CD4-positive, alpha-beta memory T cell (primary cell): Measurements from ENCODE around the gene KCNQ1. TPM values are rescaled to one million over a fixed set of nuclear protein-coding genes. Genes with fewer than 3 reads are reported as not detected.

Experiments
- CTCF ChIA-PET: fragments of 350-600 bp; sonication (Branson Sonifier 250); formaldehyde crosslinking; loops from one replicate; lab custom pipeline; 2021; ENCODE audit warnings: inconsistent platforms; ENCODE audit not compliant: partially characterized antibody; lab: Charles Lee
- POLR2A ChIA-PET: fragments of 350-600 bp; sonication (Branson Sonifier 250); formaldehyde crosslinking; loops from one replicate; lab custom pipeline; 2021; ENCODE audit not compliant: partially characterized antibody; lab: Charles Lee
- DNase-seq, 5 donors: peaks; one replicate each; pipeline versions ENCODE4 v3.0.0 to v3.0.0-alpha.2; 2020 to 2022; ENCODE audit warnings: mixed read lengths in 1 of 5
- H3K27ac ChIP-seq: one replicate; pipeline ENCODE4 v1.7.0; 2013; ENCODE audit warnings: low read depth, low read length
- H3K27me3 ChIP-seq: 2 replicates; pipeline ENCODE4 v1.7.0; 2013; ENCODE audit warnings: mild to moderate bottlenecking, low read length, moderate library complexity; ENCODE audit not compliant: insufficient read depth
- H3K36me3 ChIP-seq: 2 replicates; pipeline ENCODE4 v1.7.0; 2013; ENCODE audit warnings: mild to moderate bottlenecking, low read length, moderate library complexity; ENCODE audit not compliant: insufficient read depth
- H3K4me1 ChIP-seq: 2 replicates; pipeline ENCODE4 v1.7.0; 2013; ENCODE audit warnings: mild to moderate bottlenecking, low read length, moderate library complexity; ENCODE audit not compliant: insufficient read depth
- H3K4me3 ChIP-seq, 2 donors: one replicate each; pipeline ENCODE4 v1.7.0; 2013; ENCODE audit warnings: low read length in 2 of 2, mild to moderate bottlenecking in 1 of 2
- H3K9me3 ChIP-seq, 2 donors: one replicate each; pipeline ENCODE4 v1.7.0; 2013; ENCODE audit warnings: low read length in 2 of 2, control low read depth in 1 of 2; ENCODE audit not compliant: control insufficient read depth in 1 of 2
- H3K27ac Mint-ChIP-seq, 7 donors: one replicate each; pipeline ENCODE4 v1.8.0; 2020 to 2021; ENCODE audit warnings: mixed read lengths in 7 of 7, mild to moderate bottlenecking in 6 of 7, inconsistent platforms in 3 of 7, moderate library complexity in 3 of 7
- H3K27me3 Mint-ChIP-seq, 2 donors: one replicate each; pipeline ENCODE4 v1.8.0; 2020 to 2021; ENCODE audit warnings: mixed read lengths in 2 of 2
- H3K36me3 Mint-ChIP-seq, 2 donors: one replicate each; pipeline ENCODE4 v1.8.0; 2020 to 2021; ENCODE audit warnings: mixed read lengths in 2 of 2, inconsistent platforms in 1 of 2, mild to moderate bottlenecking in 1 of 2
- H3K4me1 Mint-ChIP-seq, 4 donors: one replicate each; pipeline ENCODE4 v1.8.0; 2020 to 2021; ENCODE audit warnings: mixed read lengths in 4 of 4, mild to moderate bottlenecking in 1 of 4
- H3K4me3 Mint-ChIP-seq, 8 donors: one replicate each; pipeline ENCODE4 v1.8.0; 2020 to 2021; ENCODE audit warnings: mixed read lengths in 8 of 8, mild to moderate bottlenecking in 7 of 8, moderate library complexity in 6 of 8, inconsistent platforms in 3 of 8
- H3K9me3 Mint-ChIP-seq, 8 donors: one replicate each; pipeline ENCODE4 v1.8.0; 2020 to 2021; ENCODE audit warnings: mixed read lengths in 8 of 8, mild to moderate bottlenecking in 5 of 8, inconsistent platforms in 3 of 8, moderate library complexity in 1 of 8
- intact Hi-C: fragments of 100-400 bp; cut with micrococcal nuclease; formaldehyde crosslinking; loops from one replicate; pipeline ENCODE4 v1.15.1; 2023
- polyA plus RNA-seq, 2 donors: library from polyadenylated mRNA; unstranded; fragments of 300-500 nt; fragmentation: Illumina TruSeq; gene quantifications; one replicate each; pipeline ENCODE4 v1.2.3, GENCODE V29; 2021
- total RNA-seq, 2 experiments: library from RNA; stranded (reverse); gene quantifications; one replicate each; pipeline ENCODE4 v1.2.3, GENCODE V29; 2021

The KCNQ1 gene
- total and polyA plus RNA-seq, 4 experiments from 2014 or later = 5.4 to 21.7 (median 21.5) TPM

GRCh38 chr11:2709429-2709828, 264.6 kb downstream of the KCNQ1 start:
- ChIA-PET POLR2A (no interaction called here), CTCF (no interaction called here)
- Mint-ChIP-seq H3K36me3 (peaks cover 3 to 30% of the 10 kb centered on the region in 2 donors), H3K4me3 (no peak overlapping the region), H3K4me1 (no peaks in the 10 kb centered on the region), H3K27ac (no peak overlapping the region), H3K27me3 (no peaks in the 10 kb centered on the region), H3K9me3 (peaks cover 0 to 14% (median 2%) of the 10 kb centered on the region in 8 donors)
- no peaks in the 10 kb centered on the region for H3K9me3 ChIP-seq
- no peak overlapping the region for H3K4me3 ChIP-seq
- intact Hi-C loops = no loop called here
- DNase-seq = no peak
- no peaks in the 10 kb centered on the region for H3K27me3 ChIP-seq
- H3K27ac ChIP-seq = no peak overlapping the region
- no peaks in the 10 kb centered on the region for H3K4me1 ChIP-seq
- H3K36me3 ChIP-seq = no peaks in the 10 kb centered on the region

- no peak for DNase-seq
- H3K4me3 ChIP-seq = no peak overlapping the region
- Mint-ChIP-seq H3K9me3 (peaks cover 0 to 14% (median 2%) of the 10 kb centered on the region in 8 donors), H3K27ac (no peak overlapping the region), H3K27me3 (no peaks in the 10 kb centered on the region), H3K36me3 (peaks cover 3 to 21% of the 10 kb centered on the region in 2 donors), H3K4me3 (no peak overlapping the region), H3K4me1 (no peaks in the 10 kb centered on the region)
- H3K4me1 ChIP-seq = no peaks in the 10 kb centered on the region
- ChIA-PET CTCF (no interaction called here), POLR2A (no interaction called here)
- no peaks in the 10 kb centered on the region for H3K27me3 ChIP-seq
- intact Hi-C loops = no loop called here
- H3K9me3 ChIP-seq = no peaks in the 10 kb centered on the region
- no peaks in the 10 kb centered on the region for H3K36me3 ChIP-seq
- H3K27ac ChIP-seq = no peak overlapping the region
Observed at GRCh38 chr11:2711161-2711560, 266.4 kb downstream of the KCNQ1 start.

- CTCF ChIA-PET = no interaction called here
- Mint-ChIP-seq H3K27ac (no peak overlapping the region), H3K9me3 (peaks cover 0 to 14% (median 2%) of the 10 kb centered on the region in 8 donors)
Observed at GRCh38 chr11:2713094-2713493, 268.3 kb downstream of the KCNQ1 start.

GRCh38 chr11:2713661-2714462, 269.1 kb downstream of the KCNQ1 start:
- CTCF ChIA-PET = no interaction called here
- Mint-ChIP-seq H3K4me1 (no peaks in the 10 kb centered on the region), H3K27me3 (no peaks in the 10 kb centered on the region), H3K9me3 (peaks cover 0 to 14% (median 2%) of the 10 kb centered on the region in 8 donors), H3K27ac (peak overlapping the region in 1 of 7 donors; percentile 48), H3K36me3 (peaks cover 3 to 23% of the 10 kb centered on the region in 2 donors), H3K4me3 (no peak overlapping the region)
- no peak overlapping the region for H3K27ac ChIP-seq
- no peaks in the 10 kb centered on the region for H3K9me3 ChIP-seq
- intact Hi-C loops = no loop called here
- DNase-seq = no peak
- POLR2A ChIA-PET = no interaction called here
- no peaks in the 10 kb centered on the region for H3K4me1 ChIP-seq
- no peaks in the 10 kb centered on the region for H3K27me3 ChIP-seq
- H3K4me3 ChIP-seq = no peak overlapping the region
- H3K36me3 ChIP-seq = no peaks in the 10 kb centered on the region

More at GRCh38 chr11:2713094-2713493, 268.3 kb downstream of the KCNQ1 start:
- Mint-ChIP-seq H3K27me3 (no peaks in the 10 kb centered on the region), H3K4me3 (no peak overlapping the region), H3K4me1 (no peaks in the 10 kb centered on the region), H3K36me3 (peaks cover 3 to 20% of the 10 kb centered on the region in 2 donors)
- Histone ChIP-seq H3K36me3 (no peaks in the 10 kb centered on the region), H3K4me1 (no peaks in the 10 kb centered on the region), H3K27ac (no peak overlapping the region), H3K9me3 (no peaks in the 10 kb centered on the region), H3K27me3 (no peaks in the 10 kb centered on the region), H3K4me3 (no peak overlapping the region)
- POLR2A ChIA-PET = no interaction called here
- no peak for DNase-seq
- intact Hi-C loops = no loop called here

GRCh38 chr11:2714463-2714800, 269.6 kb downstream of the KCNQ1 start:
- CTCF ChIA-PET = no interaction called here
- H3K27me3 ChIP-seq = no peaks in the 10 kb centered on the region
- H3K4me3 Mint-ChIP-seq = no peak overlapping the region
- no peaks in the 10 kb centered on the region for H3K4me1 Mint-ChIP-seq
- peaks cover 0 to 14% (median 2%) of the 10 kb centered on the region in 8 donors for H3K9me3 Mint-ChIP-seq
- intact Hi-C loops = no loop called here
- H3K4me1 ChIP-seq = no peaks in the 10 kb centered on the region
- H3K27ac Mint-ChIP-seq = peak overlapping the region in 1 of 7 donors; percentile 48
- no peaks in the 10 kb centered on the region for H3K9me3 ChIP-seq
- no peaks in the 10 kb centered on the region for H3K27me3 Mint-ChIP-seq
- H3K4me3 ChIP-seq = no peak overlapping the region
- H3K27ac ChIP-seq = no peak overlapping the region
- no peaks in the 10 kb centered on the region for H3K36me3 ChIP-seq
- POLR2A ChIA-PET = interaction anchor here (0.5 kb wide), 1 partner anchor 269 kb away, joined by 4 read pairs; no protein-coding TSS in a partner anchor
- DNase-seq = no peak
- peaks cover 3 to 22% of the 10 kb centered on the region in 2 donors for H3K36me3 Mint-ChIP-seq

- H3K36me3 ChIP-seq = no peaks in the 10 kb centered on the region
- no peak overlapping the region for H3K4me3 ChIP-seq
- POLR2A ChIA-PET = interaction anchor here (0.5 kb wide), 1 partner anchor 269 kb away, joined by 4 read pairs; no protein-coding TSS in a partner anchor
- no peaks in the 10 kb centered on the region for H3K4me1 ChIP-seq
- H3K27me3 ChIP-seq = no peaks in the 10 kb centered on the region
- peaks cover 3 to 18% of the 10 kb centered on the region in 2 donors for H3K36me3 Mint-ChIP-seq
- H3K27ac Mint-ChIP-seq = peak overlapping the region in 1 of 7 donors; percentile 70
- CTCF ChIA-PET = no interaction called here
- no peak overlapping the region for H3K27ac ChIP-seq
- no peaks in the 10 kb centered on the region for H3K9me3 ChIP-seq
- no peaks in the 10 kb centered on the region for H3K4me1 Mint-ChIP-seq
- no peak overlapping the region for H3K4me3 Mint-ChIP-seq
- peaks cover 0 to 10% (median under 1%) of the 10 kb centered on the region in 8 donors for H3K9me3 Mint-ChIP-seq
- no peaks in the 10 kb centered on the region for H3K27me3 Mint-ChIP-seq
- intact Hi-C loops = no loop called here
- DNase-seq = no peak
Observed at GRCh38 chr11:2714871-2715270, 270.1 kb downstream of the KCNQ1 start.

GRCh38 chr11:2715716-2716350, 271.0 kb downstream of the KCNQ1 start:
- H3K9me3 Mint-ChIP-seq = peaks cover 0 to 1% (median 0%) of the 10 kb centered on the region in 8 donors
- peak overlapping the region in 1 of 7 donors; percentile 7 for H3K27ac Mint-ChIP-seq
- Histone ChIP-seq H3K27ac (no peak overlapping the region), H3K27me3 (no peaks in the 10 kb centered on the region), H3K36me3 (no peaks in the 10 kb centered on the region), H3K4me3 (no peak overlapping the region), H3K4me1 (no peaks in the 10 kb centered on the region), H3K9me3 (no peaks in the 10 kb centered on the region)
- peaks cover 3 to 8% of the 10 kb centered on the region in 2 donors for H3K36me3 Mint-ChIP-seq
- ChIA-PET POLR2A (no interaction called here), CTCF (no interaction called here)
- intact Hi-C loops = no loop called here
- H3K4me3 Mint-ChIP-seq = no peak overlapping the region
- H3K4me1 Mint-ChIP-seq = no peaks in the 10 kb centered on the region
- DNase-seq = no peak
- no peaks in the 10 kb centered on the region for H3K27me3 Mint-ChIP-seq
